ACC112 (cell line): ENCODE measurements around the gene LRPAP1.

ENCODE experiments used
- H2AFZ ChIP-seq: fragments of 200-600 bp; sonication (generic); one replicate; pipeline ENCODE4 v1.6.0; 2017; ENCODE audit warnings: antibody characterized with exemption, low read length; ENCODE audit not compliant: unreplicated experiment
- H3K27ac ChIP-seq: fragments of 200-600 bp; sonication (generic); 2 replicates; pipeline ENCODE4 v1.5.1; 2014; ENCODE audit warnings: low read depth, mild to moderate bottlenecking, antibody characterized with exemption, low read length, moderate library complexity
- H3K27me3 ChIP-seq: fragments of 200-600 bp; sonication (generic); 2 replicates; pipeline ENCODE4 v1.6.1; 2014; ENCODE audit warnings: mild to moderate bottlenecking, antibody characterized with exemption, low read length, moderate library complexity, mixed read lengths; ENCODE audit not compliant: insufficient read depth
- H3K36me3 ChIP-seq: fragments of 200-600 bp; sonication (generic); 2 replicates; pipeline ENCODE4 v1.6.1; 2016; ENCODE audit warnings: mild to moderate bottlenecking, antibody characterized with exemption, low read length, moderate library complexity, mixed read lengths; ENCODE audit not compliant: insufficient read depth
- H3K4me1 ChIP-seq: fragments of 200-600 bp; sonication (generic); one replicate; pipeline ENCODE4 v1.6.1; 2016; ENCODE audit warnings: low read length, mixed read lengths; ENCODE audit not compliant: insufficient read depth, unreplicated experiment, control insufficient read depth
- H3K4me3 ChIP-seq: fragments of 200-600 bp; sonication (generic); 2 replicates; pipeline ENCODE4 v1.5.1; 2014; ENCODE audit warnings: mild to moderate bottlenecking, low read depth, low read length
- H3K79me2 ChIP-seq: fragments of 200-600 bp; sonication (generic); one replicate; pipeline ENCODE4 v1.6.0; 2016; ENCODE audit warnings: low read length; ENCODE audit not compliant: control insufficient read depth, unreplicated experiment, insufficient read depth

The LRPAP1 gene

GRCh38 chr4:3499710-3500109, 32.5 kb downstream of the LRPAP1 start:
- no peaks in the 10 kb centered on the region for H3K36me3 ChIP-seq

DNA sequence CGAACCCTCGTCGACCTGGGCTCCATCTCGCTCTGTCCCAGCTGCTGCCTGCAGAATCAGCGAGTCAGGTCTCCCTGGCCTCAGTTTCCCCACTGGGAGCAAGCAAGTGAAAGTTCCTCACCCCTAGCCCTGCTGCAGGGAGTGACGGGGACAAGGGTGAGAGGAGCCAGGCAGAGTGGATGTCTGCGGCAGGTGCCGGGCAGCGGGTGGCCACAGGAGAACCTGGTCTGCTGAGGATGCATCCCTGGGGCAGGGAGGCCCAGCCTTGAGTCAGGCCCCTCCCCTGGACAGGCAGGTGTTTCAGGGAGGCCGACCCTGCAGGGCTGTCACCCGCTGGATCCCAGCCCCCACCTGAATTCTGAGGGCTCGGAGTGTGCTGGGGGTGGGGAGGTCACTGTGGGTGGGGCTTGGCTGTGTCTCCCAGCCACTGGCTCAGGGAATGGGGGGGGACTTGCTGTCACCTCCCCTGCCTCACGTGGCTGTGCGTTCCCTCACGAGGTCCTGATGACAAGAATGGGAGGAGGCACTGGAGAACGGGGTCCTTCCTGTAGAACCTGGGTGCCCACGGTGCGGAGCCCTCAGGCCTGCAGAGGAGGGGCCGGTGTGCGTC, 33.2 kb downstream of the LRPAP1 start:
- Histone ChIP-seq H3K4me1 (no peaks in the 10 kb centered on the region), H3K79me2 (no peaks in the 10 kb centered on the region), H3K27ac (no peak overlapping the region), H3K36me3 (no peaks in the 10 kb centered on the region), H3K27me3 (no peaks in the 10 kb centered on the region), H3K4me3 (no peak overlapping the region), H2AFZ (no peak overlapping the region)

More at GRCh38 chr4:3499710-3500109, 32.5 kb downstream of the LRPAP1 start:
- H3K27me3 ChIP-seq, result no peaks in the 10 kb centered on the region
- no peaks in the 10 kb centered on the region for H3K4me1 ChIP-seq
- H3K27ac ChIP-seq, result no peak overlapping the region
- no peaks in the 10 kb centered on the region for H3K79me2 ChIP-seq
- no peak overlapping the region for H2AFZ ChIP-seq
- no peak overlapping the region for H3K4me3 ChIP-seq

GRCh38 chr4:3498407-3498806, 33.8 kb downstream of the LRPAP1 start:
- Histone ChIP-seq H3K4me3 (no peak overlapping the region), H3K36me3 (no peaks in the 10 kb centered on the region), H3K27ac (no peak overlapping the region), H3K4me1 (no peaks in the 10 kb centered on the region), H3K79me2 (no peaks in the 10 kb centered on the region), H2AFZ (no peak overlapping the region), H3K27me3 (no peaks in the 10 kb centered on the region)

DNA sequence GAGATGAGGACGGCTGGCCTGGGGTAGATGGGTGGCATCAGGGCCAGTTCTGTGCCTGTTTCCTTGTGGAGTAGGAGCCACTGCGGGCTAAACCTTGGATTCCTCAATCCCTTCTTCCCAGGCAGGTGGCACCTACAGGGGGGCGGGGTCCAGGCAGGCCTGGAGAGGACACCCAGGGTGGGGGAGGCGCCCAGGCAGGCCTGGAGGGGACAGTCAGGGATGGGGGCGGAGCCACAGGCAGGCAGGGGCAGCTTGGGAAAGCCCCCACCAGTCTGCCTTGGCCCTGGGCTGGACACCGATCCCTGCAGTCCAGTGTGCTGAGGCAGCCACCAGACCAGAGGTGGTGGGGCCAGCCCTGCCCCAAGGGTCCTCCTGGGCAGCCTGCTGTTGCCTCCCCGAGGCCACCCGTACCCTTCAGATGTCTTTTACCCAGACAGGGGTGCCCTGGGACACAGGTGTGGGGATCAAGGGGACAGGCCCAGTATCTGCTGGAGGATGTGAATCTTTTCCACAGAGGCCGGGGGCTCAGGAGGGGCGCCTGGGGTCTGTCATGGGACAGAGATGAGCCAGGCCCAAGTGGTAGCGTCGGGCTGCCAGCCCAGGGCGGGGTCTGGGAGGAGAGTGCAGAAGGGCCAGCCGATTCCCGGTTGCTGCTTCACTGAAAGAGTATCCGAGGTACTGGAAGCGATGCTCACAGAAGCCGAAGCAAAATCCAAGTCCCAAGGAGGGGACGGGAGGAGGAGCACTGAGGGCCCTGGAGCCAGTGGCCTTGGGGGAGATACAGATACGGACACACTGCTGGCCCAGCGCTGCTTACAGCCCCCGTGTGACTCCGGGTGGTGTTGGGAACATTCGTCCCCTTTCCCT, 34.5 kb downstream of the LRPAP1 start:
- Histone ChIP-seq H3K27me3 (no peaks in the 10 kb centered on the region), H3K27ac (no peak overlapping the region), H2AFZ (no peak overlapping the region), H3K4me3 (no peak overlapping the region), H3K4me1 (no peaks in the 10 kb centered on the region), H3K79me2 (no peaks in the 10 kb centered on the region), H3K36me3 (no peaks in the 10 kb centered on the region)

DNA sequence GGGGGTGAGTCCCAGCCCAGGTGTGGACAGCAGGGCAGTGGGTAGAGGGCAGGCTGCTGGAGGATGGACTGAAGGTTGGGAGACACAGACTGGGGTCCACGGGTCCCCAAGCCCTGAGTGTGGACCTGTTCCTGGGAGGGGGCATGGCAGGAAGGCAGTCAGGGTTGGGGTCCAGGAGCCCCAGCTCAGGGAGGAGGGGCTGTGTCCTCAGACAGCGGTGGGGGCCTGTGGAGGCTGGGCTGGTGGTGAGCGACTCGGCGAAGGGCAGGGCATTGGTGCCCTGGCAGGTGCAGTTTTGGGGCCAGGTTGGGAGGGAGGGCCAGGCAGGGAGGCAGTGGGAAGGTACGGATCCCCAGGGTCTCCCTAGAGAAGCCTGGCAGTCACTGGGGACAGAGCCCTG, 35.1 kb downstream of the LRPAP1 start:
- H3K4me1 ChIP-seq, result no peaks in the 10 kb centered on the region
- H3K36me3 ChIP-seq, result no peaks in the 10 kb centered on the region
- no peaks in the 10 kb centered on the region for H3K27me3 ChIP-seq
- H3K27ac ChIP-seq, result no peak overlapping the region
- no peak overlapping the region for H3K4me3 ChIP-seq
- H3K79me2 ChIP-seq, result no peaks in the 10 kb centered on the region
- no peak overlapping the region for H2AFZ ChIP-seq

DNA sequence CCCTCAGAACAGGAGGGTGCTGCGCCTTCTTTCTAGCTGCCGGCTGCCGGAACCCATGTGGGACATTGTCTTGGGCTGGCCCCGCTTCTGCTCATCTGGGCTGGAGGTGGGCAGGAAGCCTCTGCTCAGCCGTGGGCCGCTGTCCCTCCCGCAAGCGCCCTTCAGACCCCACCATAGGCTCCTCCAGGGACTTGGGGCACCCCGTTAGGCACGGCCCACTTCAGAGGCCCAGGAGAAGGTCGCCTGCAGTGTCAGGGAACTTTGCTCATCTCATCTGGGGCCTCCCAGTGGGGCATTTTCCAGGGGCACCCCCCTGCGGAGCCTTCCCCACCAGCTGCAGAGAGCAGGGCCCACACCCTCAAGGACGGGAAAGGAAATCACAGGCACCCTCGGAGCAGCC, 36.2 kb downstream of the LRPAP1 start:
- peaks cover 9% of the 10 kb centered on the region for H3K27me3 ChIP-seq
- no peaks in the 10 kb centered on the region for H3K79me2 ChIP-seq
- no peak overlapping the region for H2AFZ ChIP-seq
- no peaks in the 10 kb centered on the region for H3K36me3 ChIP-seq
- no peaks in the 10 kb centered on the region for H3K4me1 ChIP-seq
- no peak overlapping the region for H3K4me3 ChIP-seq
- H3K27ac ChIP-seq, result no peak overlapping the region

DNA sequence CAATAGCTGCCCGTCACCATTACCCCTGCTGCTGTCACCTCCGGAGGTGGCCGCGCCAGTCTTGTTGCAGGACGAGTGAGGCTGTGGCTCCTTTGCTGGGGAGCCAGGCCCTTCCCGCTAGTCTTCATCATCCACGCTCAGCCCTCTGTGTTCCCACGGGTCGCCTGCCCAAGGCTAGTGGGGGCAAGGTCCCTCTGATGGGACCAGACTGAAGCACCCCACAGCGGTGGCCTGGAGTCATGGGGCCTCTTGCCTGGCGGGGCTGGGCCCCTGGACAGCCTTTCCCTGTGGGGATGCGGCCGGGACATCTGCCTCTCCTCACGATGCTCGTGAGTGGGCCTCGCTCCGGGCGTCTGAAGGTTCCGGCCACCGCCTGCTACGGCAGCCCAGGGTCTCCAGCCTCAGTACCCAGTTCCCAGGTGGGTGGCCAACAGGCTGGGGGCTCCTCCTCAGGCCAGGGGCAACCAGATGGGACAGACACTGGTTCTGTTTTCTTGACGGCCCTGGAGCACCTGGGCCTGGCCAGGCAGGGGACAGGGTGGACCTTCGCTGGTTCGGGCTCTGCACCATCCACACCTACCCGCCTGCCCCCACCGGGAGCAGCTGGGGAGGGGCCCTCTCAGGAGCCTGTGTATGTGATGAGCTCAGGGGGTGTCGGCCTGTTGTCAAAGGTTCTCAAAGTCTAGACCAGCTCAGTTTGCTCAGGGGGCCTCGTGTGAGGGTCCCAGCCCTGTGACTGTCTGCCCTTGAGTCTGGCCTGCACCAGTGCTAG, 36.8 kb downstream of the LRPAP1 start:
- H2AFZ ChIP-seq, result no peak overlapping the region
- no peaks in the 10 kb centered on the region for H3K79me2 ChIP-seq
- no peaks in the 10 kb centered on the region for H3K36me3 ChIP-seq
- no peak overlapping the region for H3K27ac ChIP-seq
- H3K4me1 ChIP-seq, result no peaks in the 10 kb centered on the region
- no peak overlapping the region for H3K4me3 ChIP-seq
- H3K27me3 ChIP-seq, result peaks cover 12% of the 10 kb centered on the region

- no peaks in the 10 kb centered on the region for H3K36me3 ChIP-seq
- H3K4me1 ChIP-seq, result no peaks in the 10 kb centered on the region
- no peak overlapping the region for H2AFZ ChIP-seq
- H3K27me3 ChIP-seq, result peaks cover 12% of the 10 kb centered on the region
- no peak overlapping the region for H3K27ac ChIP-seq
- no peak overlapping the region for H3K4me3 ChIP-seq
- no peaks in the 10 kb centered on the region for H3K79me2 ChIP-seq
Measured at GRCh38 chr4:3494462-3494871, 37.8 kb downstream of the LRPAP1 start.

- Histone ChIP-seq H2AFZ (no peak overlapping the region), H3K36me3 (no peaks in the 10 kb centered on the region), H3K4me3 (no peak overlapping the region), H3K79me2 (no peaks in the 10 kb centered on the region), H3K27me3 (peaks cover 12% of the 10 kb centered on the region), H3K27ac (no peak overlapping the region), H3K4me1 (no peaks in the 10 kb centered on the region)
Measured at GRCh38 chr4:3493720-3494461, 38.3 kb downstream of the LRPAP1 start.
